Caco-2 (cell line): ENCODE measurements around the gene TXNRD2. TPM values are rescaled to one million over a fixed set of nuclear protein-coding genes. Genes with fewer than 3 reads are reported as not detected.

Experiments
- BruUV-seq: library from RNA; stranded (reverse); fragments of 400-500 nt; replicated peaks from 2 replicates; lab custom pipeline; 2021; lab: Mats Ljungman, UMichigan
- CTCF ChIA-PET: fragments of 300-600 bp; sonication (Branson Sonifier 250); formaldehyde crosslinking; loops from one replicate; lab custom pipeline; 2022; ENCODE audit warnings: antibody characterized with exemption; lab: Charles Lee
- POLR2A ChIA-PET: fragments of 300-600 bp; sonication (Branson Sonifier 250); formaldehyde crosslinking; loops from one replicate; lab custom pipeline; 2022; ENCODE audit warnings: antibody characterized with exemption; lab: Charles Lee
- DNase-seq, 2 experiments: peaks; one replicate each; pipeline versions ENCODE4 v3.0.0 to v3.0.0-alpha.2; 2020 to 2022
- H3K27me3 ChIP-seq: replicated peaks from 2 replicates; pipeline ENCODE4 v1.6.0; 2011; ENCODE audit warnings: low read length; ENCODE audit not compliant: control insufficient read depth, insufficient read depth
- H3K36me3 ChIP-seq: 2 replicates; pipeline ENCODE4 v1.5.1; 2011; ENCODE audit warnings: low read length; ENCODE audit not compliant: control insufficient read depth, insufficient read depth
- H3K4me1 ChIP-seq: fragments of 250-450 bp; sonication (Bioruptor Pico); 2 replicates; pipeline ENCODE4 v1.5.1; 2020; ENCODE audit warnings: mild to moderate bottlenecking
- H3K4me3 ChIP-seq: 2 replicates; pipeline ENCODE4 v1.5.1; 2011; ENCODE audit warnings: low read depth, mild to moderate bottlenecking, control low read depth, low read length
- H3K9me3 ChIP-seq: fragments of 250-450 bp; sonication (Bioruptor Pico); 2 replicates; pipeline ENCODE4 v1.5.1; 2020; ENCODE audit warnings: mild to moderate bottlenecking, moderate library complexity
- H3K27ac Mint-ChIP-seq: one replicate; pipeline ENCODE4 v1.8.0; 2022; ENCODE audit warnings: mixed read lengths; ENCODE audit not compliant: unreplicated experiment
- H3K27me3 Mint-ChIP-seq: one replicate; pipeline ENCODE4 v1.8.0; 2022; ENCODE audit warnings: mixed read lengths; ENCODE audit not compliant: insufficient read depth, unreplicated experiment
- H3K36me3 Mint-ChIP-seq: one replicate; pipeline ENCODE4 v1.8.0; 2022; ENCODE audit warnings: mild to moderate bottlenecking, mixed read lengths; ENCODE audit not compliant: insufficient read depth, unreplicated experiment
- H3K4me1 Mint-ChIP-seq: one replicate; pipeline ENCODE4 v1.8.0; 2022; ENCODE audit warnings: low read depth, mixed read lengths; ENCODE audit not compliant: unreplicated experiment
- H3K4me3 Mint-ChIP-seq: one replicate; pipeline ENCODE4 v1.8.0; 2022; ENCODE audit warnings: mild to moderate bottlenecking, moderate library complexity, mixed read lengths; ENCODE audit not compliant: unreplicated experiment
- H3K9me3 Mint-ChIP-seq: one replicate; pipeline ENCODE4 v1.8.0; 2022; ENCODE audit warnings: mixed read lengths; ENCODE audit not compliant: unreplicated experiment
- intact Hi-C: fragments of 100-400 bp; cut with micrococcal nuclease; formaldehyde crosslinking; loops from one replicate; pipeline ENCODE4 v1.10.0; 2022; ENCODE audit not compliant: unreplicated experiment
- total RNA-seq: library from RNA; stranded (reverse); gene quantifications from 2 replicates; pipeline ENCODE4 v1.2.3, GENCODE V29; 2022
- TF ChIP-seq, protein P1 (sequence below), 2 experiments: fragments of 200-600 bp in 1 of 2; IDR thresholded peaks; 1 replicate in 1 of 2; 2 replicates in 1 of 2; pipeline versions ENCODE4 v1.5.1 to v1.8.0; 2011 to 2022; ENCODE audit warnings: antibody characterized with exemption in 1 of 2, control low read depth in 1 of 2, inconsistent platforms in 1 of 2, low read depth in 1 of 2, low read length in 1 of 2, mild to moderate bottlenecking in 1 of 2, moderate library complexity in 1 of 2; ENCODE audit not compliant: insufficient read depth in 1 of 2, severe bottlenecking in 1 of 2, unreplicated experiment in 1 of 2

Gene TXNRD2
- total RNA-seq, 1 experiment from 2014 or later, result 44.8 TPM

DNA sequence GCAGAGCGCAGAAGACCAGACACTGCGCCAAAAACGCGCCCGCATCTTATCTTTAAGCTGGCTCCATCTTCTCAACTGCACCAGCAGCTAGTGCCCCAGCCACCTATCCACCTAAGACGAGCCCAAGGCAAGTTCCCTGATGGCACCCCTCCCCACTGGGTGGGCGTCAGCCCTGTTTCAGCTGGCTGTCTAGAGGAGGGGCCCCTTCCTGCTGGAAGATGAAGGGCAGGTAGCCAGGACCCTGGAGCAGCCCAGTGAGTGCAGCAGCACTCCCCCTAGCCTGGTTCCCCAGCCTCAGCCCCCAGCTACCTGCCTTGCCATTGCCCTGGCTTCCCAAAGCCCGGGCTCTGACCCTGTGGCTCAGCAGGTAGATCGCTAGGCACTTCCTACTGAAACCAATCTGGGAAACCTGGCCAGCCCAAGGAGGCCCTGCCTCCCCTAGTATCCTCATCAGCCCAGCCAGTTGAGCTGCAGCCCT, 46.8 kb upstream of the TXNRD2 start:
- Mint-ChIP-seq H3K9me3 (no peaks in the 10 kb centered on the region), H3K4me3 (no peak overlapping the region), H3K27ac (no peak overlapping the region), H3K4me1 (no peaks in the 10 kb centered on the region), H3K27me3 (no peaks in the 10 kb centered on the region), H3K36me3 (no peaks in the 10 kb centered on the region)
- no peak for DNase-seq
- ChIA-PET CTCF (interaction anchor here (1.2 kb wide), 1 partner anchor 18 kb away, joined by 3 read pairs; no protein-coding TSS in a partner anchor), POLR2A (no interaction called here)
- no peaks in the 10 kb centered on the region for H3K36me3 ChIP-seq
- H3K4me1 ChIP-seq, result no peaks in the 10 kb centered on the region
- intact Hi-C loops, result no loop called here
- no peaks in the 10 kb centered on the region for H3K27me3 ChIP-seq
- no peaks in the 10 kb centered on the region for H3K9me3 ChIP-seq
- BruUV-seq, result no TSS peak
- H3K4me3 ChIP-seq, result no peak overlapping the region
- TF ChIP-seq, protein P1, sequence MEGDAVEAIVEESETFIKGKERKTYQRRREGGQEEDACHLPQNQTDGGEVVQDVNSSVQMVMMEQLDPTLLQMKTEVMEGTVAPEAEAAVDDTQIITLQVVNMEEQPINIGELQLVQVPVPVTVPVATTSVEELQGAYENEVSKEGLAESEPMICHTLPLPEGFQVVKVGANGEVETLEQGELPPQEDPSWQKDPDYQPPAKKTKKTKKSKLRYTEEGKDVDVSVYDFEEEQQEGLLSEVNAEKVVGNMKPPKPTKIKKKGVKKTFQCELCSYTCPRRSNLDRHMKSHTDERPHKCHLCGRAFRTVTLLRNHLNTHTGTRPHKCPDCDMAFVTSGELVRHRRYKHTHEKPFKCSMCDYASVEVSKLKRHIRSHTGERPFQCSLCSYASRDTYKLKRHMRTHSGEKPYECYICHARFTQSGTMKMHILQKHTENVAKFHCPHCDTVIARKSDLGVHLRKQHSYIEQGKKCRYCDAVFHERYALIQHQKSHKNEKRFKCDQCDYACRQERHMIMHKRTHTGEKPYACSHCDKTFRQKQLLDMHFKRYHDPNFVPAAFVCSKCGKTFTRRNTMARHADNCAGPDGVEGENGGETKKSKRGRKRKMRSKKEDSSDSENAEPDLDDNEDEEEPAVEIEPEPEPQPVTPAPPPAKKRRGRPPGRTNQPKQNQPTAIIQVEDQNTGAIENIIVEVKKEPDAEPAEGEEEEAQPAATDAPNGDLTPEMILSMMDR (IDR thresholded peaks at IDR 0.05; ENCODE audit: insufficient read depth in 1 of 2, low read depth in 1 of 2, low read length in 1 of 2, severe bottlenecking in 1 of 2, unreplicated experiment in 1 of 2), result no peak

DNA sequence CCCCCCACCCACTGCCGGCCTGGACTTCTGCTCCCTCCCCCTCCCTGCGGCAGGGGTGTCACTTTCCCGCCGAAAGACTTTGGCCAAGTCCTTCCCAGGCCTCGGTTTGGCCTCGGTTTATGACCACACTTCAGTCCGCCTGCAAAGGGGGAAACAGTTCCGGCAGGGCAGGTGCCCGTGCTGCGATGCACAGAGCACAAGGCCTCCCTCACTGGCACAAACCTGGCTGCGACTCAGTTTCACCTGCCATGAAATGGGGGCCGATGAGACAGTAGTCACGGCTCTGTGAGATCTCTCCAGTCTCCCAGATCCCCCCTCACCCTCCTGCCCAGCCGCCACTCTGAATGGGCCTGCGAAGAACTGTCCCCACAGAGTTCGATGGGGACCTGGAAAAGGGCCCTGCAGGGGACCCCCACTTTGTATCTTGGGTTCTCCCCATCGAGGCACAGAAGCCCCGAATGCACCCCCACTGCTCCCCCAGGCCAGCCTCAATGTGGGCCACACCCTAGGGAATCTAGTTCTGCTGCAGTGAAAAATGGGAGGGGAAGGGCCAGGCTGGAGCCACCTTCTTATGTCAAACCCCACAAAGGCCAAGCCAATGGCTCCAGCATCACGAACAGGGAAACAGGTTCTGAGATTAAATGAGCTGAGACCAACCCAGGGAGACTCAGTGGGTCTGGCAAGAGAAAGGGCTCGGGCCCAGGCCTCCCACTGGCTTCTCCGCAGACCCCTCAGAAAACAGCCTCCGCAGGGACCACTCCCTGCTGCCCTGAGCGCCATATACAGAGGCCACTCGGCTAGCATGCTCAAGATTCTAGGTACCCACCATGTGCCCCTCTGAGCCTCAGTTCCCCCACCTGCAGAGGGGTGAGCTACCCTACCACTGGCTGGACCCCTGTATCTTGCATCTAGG, 46.0 kb upstream of the TXNRD2 start:
- Mint-ChIP-seq H3K27ac (no peak overlapping the region), H3K9me3 (no peaks in the 10 kb centered on the region), H3K4me1 (no peaks in the 10 kb centered on the region), H3K27me3 (no peaks in the 10 kb centered on the region), H3K4me3 (no peak overlapping the region), H3K36me3 (no peaks in the 10 kb centered on the region)
- Histone ChIP-seq H3K36me3 (no peaks in the 10 kb centered on the region), H3K27me3 (no peaks in the 10 kb centered on the region), H3K4me3 (no peak overlapping the region), H3K4me1 (no peaks in the 10 kb centered on the region), H3K9me3 (no peaks in the 10 kb centered on the region)
- no peak for DNase-seq
- no TSS peak for BruUV-seq
- TF ChIP-seq, protein P1 (IDR thresholded peaks at IDR 0.05; ENCODE audit: insufficient read depth in 1 of 2, low read depth in 1 of 2, low read length in 1 of 2, severe bottlenecking in 1 of 2, unreplicated experiment in 1 of 2), result no peak
- ChIA-PET POLR2A (interaction anchor here (0.6 kb wide), 1 partner anchor 34 kb away, joined by 3 read pairs; no protein-coding TSS in a partner anchor), CTCF (interaction anchor here (1.2 kb wide), 1 partner anchor 17 kb away, joined by 3 read pairs; no protein-coding TSS in a partner anchor)
- intact Hi-C loops, result no loop called here

DNA sequence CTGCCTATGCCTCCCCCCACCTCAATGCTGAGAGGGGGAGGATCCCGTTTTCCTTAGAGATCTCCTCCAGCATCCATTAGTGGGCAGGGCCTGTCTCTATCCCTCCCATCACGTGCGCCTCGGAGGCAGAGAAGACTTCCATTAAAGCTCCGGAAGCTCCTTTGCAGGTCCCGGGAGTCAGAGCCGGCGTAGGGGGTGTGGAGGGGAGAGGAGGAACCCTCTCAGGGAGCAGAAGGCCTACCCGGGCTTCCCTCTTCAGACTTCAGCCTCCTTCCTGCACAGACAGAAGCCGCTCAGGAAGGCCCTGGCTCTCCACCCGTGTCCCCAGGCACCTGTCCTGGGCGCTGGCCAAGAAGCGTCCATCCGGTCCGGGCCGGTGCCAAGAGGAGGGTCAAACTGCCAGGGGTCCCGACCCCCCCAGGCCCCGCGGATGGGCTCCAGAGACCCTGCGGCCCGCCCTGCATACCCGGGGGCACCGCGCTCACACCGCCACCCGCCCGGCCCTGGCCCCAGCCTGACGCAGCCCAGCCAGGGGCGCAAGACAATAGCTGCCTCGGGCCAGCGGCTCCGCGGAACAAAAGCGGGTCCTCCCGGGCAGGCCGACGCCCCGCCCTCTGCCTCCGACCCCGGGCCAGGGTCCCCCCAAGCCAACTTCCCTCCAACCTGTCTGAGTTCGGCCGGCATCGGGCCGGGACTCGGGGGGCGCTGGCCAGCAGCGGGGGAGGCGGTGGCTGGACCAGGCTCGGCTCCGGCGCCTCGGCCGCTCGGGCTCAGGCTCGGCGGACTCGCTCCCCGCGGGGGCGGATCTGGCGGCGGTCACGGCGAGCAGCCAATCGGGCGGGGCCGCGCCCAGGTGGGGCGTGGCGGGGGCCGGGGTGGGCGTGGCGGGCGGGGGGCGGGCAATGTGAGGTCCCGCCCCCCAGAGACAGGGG, 45.1 kb upstream of the TXNRD2 start:
- CTCF ChIA-PET, result no interaction called here
- peak in 1 of 2 experiments; percentile 80 for DNase-seq
- no TSS peak for BruUV-seq

More for the DNA sequence above, 45.1 kb upstream of the TXNRD2 start:
- H3K4me3 Mint-ChIP-seq, result peak overlapping the region; percentile 40
- no peak overlapping the region for H3K27ac Mint-ChIP-seq
- H3K36me3 ChIP-seq, result no peaks in the 10 kb centered on the region
- intact Hi-C loops, result no loop called here
- H3K27me3 Mint-ChIP-seq, result no peaks in the 10 kb centered on the region
- H3K9me3 Mint-ChIP-seq, result no peaks in the 10 kb centered on the region
- H3K4me3 ChIP-seq, result peak overlapping the region; percentile 50
- H3K36me3 Mint-ChIP-seq, result no peaks in the 10 kb centered on the region
- no peaks in the 10 kb centered on the region for H3K4me1 Mint-ChIP-seq
- H3K27me3 ChIP-seq, result no peaks in the 10 kb centered on the region
- H3K4me1 ChIP-seq, result no peaks in the 10 kb centered on the region
- POLR2A ChIA-PET, result interaction anchor here (0.5 to 0.6 kb wide), 2 partner anchors 24 to 35 kb away, joined by 3 to 4 read pairs; no protein-coding TSS in a partner anchor
- H3K9me3 ChIP-seq, result no peaks in the 10 kb centered on the region
- TF ChIP-seq, protein P1 (IDR thresholded peaks at IDR 0.05; ENCODE audit: insufficient read depth in 1 of 2, low read depth in 1 of 2, low read length in 1 of 2, severe bottlenecking in 1 of 2, unreplicated experiment in 1 of 2), result no peak
